ENCODE data around the gene MSS51. TPM values are rescaled to one million over a fixed set of nuclear protein-coding genes. Genes with fewer than 3 reads are reported as not detected.

MSS51 gene
- total RNA-seq, 1 donor: 2.2 TPM

GRCh38 chr10:73459683-73460314 is 26.4 kb upstream of the MSS51 start:
- Histone ChIP-seq H3K27ac (ENCODE audit: low read depth, low read length) (no peak overlapping the region), H3K4me3 (ENCODE audit: insufficient read depth, low read length) (no peak overlapping the region), H3K36me3 (ENCODE audit: insufficient read depth, low read length) (peaks cover 46% of the 10 kb centered on the region), H3K27me3 (ENCODE audit: insufficient read depth, low read length) (no peaks in the 10 kb centered on the region), H3K4me2 (ENCODE audit: insufficient read depth, low read length) (no peak overlapping the region), H3K9me3 (ENCODE audit: low read depth, low read length) (no peaks in the 10 kb centered on the region), H3K79me2 (ENCODE audit: insufficient read depth, low read length) (no peaks in the 10 kb centered on the region), H3K4me1 (ENCODE audit: insufficient read depth, low read length) (no peaks in the 10 kb centered on the region), H4K20me1 (ENCODE audit: insufficient read depth, low read length) (no peaks in the 10 kb centered on the region), H2AFZ (ENCODE audit: low read length) (no peak overlapping the region)
- no peak for TF ChIP-seq CTCF (IDR thresholded peaks at IDR 0.05; ENCODE audit: extremely low read depth, low read depth, low read length)
- DNase-seq (ENCODE audit: insufficient read length, low spot score, missing footprints): no peak

DNA sequence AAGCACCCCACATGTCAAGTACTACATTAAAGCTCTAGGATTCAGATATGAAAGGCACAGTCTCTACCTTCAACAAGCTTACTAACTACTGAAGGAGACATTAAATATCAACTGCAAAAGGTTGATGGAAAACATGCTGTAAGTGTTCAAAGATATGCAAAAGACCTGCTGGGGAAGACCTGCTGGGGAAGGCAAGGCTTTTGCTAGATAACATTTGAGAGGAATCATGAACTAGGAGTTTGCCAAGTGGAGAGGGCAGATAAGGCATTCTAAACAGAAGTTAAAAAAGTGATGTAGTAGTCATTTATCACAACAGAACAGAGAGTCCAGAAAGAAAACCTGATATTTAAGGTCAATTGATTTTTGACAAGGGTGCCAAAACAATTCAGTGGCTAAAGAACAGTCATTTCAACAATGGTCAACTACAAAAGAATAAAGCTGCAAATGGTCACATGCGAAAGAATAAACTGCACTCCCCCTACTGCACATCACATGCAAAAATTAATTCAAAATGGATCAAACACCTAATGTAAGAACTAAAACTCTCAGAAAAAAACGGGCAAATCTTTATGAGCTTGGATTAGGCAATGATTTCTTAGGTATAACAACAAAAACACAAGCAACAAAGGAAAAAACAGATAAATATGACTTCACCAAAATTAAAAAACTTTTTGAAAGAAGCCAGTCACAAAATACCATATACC is 23.0 kb upstream of the MSS51 start:
- H3K27me3 ChIP-seq (ENCODE audit: insufficient read depth, low read length): no peaks in the 10 kb centered on the region
- DNase-seq (ENCODE audit: insufficient read length, low spot score, missing footprints): no peak
- TF ChIP-seq CTCF (IDR thresholded peaks at IDR 0.05; ENCODE audit: extremely low read depth, low read depth, low read length): no peak

DNA sequence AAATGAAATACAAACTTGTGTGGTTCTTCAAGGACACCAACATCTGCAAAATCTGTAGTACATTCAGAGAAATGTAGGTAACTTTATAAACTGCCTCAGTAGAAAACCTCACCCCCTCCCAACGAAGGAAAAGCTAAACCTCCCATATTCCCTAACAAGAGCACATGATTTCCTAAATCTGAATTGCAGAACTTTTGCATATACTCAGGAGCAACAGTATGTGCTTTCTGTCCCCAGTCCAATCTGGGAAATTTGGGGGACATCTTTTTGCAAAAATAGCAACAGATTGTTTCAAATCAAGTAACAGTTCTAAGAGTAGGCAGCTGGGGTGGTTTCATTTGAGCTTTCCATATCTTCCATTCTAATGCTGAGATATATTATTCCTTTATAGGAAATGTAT is 15.8 kb upstream of the MSS51 start:
- Histone ChIP-seq H3K36me3 (ENCODE audit: insufficient read depth, low read length) (peaks cover 32% of the 10 kb centered on the region), H3K4me1 (ENCODE audit: insufficient read depth, low read length) (no peaks in the 10 kb centered on the region), H3K27ac (ENCODE audit: low read depth, low read length) (no peak overlapping the region), H2AFZ (ENCODE audit: low read length) (no peak overlapping the region), H3K4me2 (ENCODE audit: insufficient read depth, low read length) (no peak overlapping the region), H3K4me3 (ENCODE audit: insufficient read depth, low read length) (no peak overlapping the region), H3K27me3 (ENCODE audit: insufficient read depth, low read length) (no peaks in the 10 kb centered on the region), H4K20me1 (ENCODE audit: insufficient read depth, low read length) (no peaks in the 10 kb centered on the region), H3K9me3 (ENCODE audit: low read depth, low read length) (no peaks in the 10 kb centered on the region), H3K79me2 (ENCODE audit: insufficient read depth, low read length) (no peaks in the 10 kb centered on the region)
- no peak for TF ChIP-seq CTCF (IDR thresholded peaks at IDR 0.05; ENCODE audit: extremely low read depth, low read depth, low read length)
- peak; percentile 47 for DNase-seq (ENCODE audit: insufficient read length, low spot score, missing footprints)

More for the DNA sequence above, 23.0 kb upstream of the MSS51 start:
- Histone ChIP-seq H3K4me1 (ENCODE audit: insufficient read depth, low read length) (no peaks in the 10 kb centered on the region), H3K79me2 (ENCODE audit: insufficient read depth, low read length) (no peaks in the 10 kb centered on the region), H4K20me1 (ENCODE audit: insufficient read depth, low read length) (no peaks in the 10 kb centered on the region), H3K4me2 (ENCODE audit: insufficient read depth, low read length) (no peak overlapping the region), H3K36me3 (ENCODE audit: insufficient read depth, low read length) (peaks cover 41% of the 10 kb centered on the region), H2AFZ (ENCODE audit: low read length) (no peak overlapping the region), H3K4me3 (ENCODE audit: insufficient read depth, low read length) (no peak overlapping the region), H3K9me3 (ENCODE audit: low read depth, low read length) (no peaks in the 10 kb centered on the region), H3K27ac (ENCODE audit: low read depth, low read length) (no peak overlapping the region)

DNA sequence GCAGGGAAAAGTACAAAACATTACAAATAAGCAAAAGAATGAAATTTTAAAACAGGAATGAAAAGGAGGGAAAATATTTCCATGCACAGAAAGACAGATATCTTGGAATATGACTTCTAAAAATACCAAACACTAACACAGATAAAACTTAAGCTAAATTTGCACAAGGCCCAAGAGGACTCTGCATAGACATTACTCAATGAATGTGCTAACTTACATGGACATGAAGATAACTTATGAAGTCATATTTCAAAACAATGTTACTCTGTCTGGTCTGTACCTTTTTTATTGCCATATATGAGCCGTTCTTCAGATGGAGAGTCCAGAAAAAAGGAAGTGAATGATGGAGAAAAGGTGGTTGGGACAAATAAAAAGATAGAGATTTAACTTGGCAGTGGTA is 15.0 kb upstream of the MSS51 start:
- Histone ChIP-seq H3K79me2 (ENCODE audit: insufficient read depth, low read length) (no peaks in the 10 kb centered on the region), H3K27me3 (ENCODE audit: insufficient read depth, low read length) (no peaks in the 10 kb centered on the region), H3K4me3 (ENCODE audit: insufficient read depth, low read length) (no peak overlapping the region), H3K36me3 (ENCODE audit: insufficient read depth, low read length) (peaks cover 27% of the 10 kb centered on the region), H3K4me2 (ENCODE audit: insufficient read depth, low read length) (no peak overlapping the region), H3K27ac (ENCODE audit: low read depth, low read length) (no peak overlapping the region), H2AFZ (ENCODE audit: low read length) (no peak overlapping the region), H4K20me1 (ENCODE audit: insufficient read depth, low read length) (no peaks in the 10 kb centered on the region), H3K4me1 (ENCODE audit: insufficient read depth, low read length) (no peaks in the 10 kb centered on the region), H3K9me3 (ENCODE audit: low read depth, low read length) (no peaks in the 10 kb centered on the region)
- TF ChIP-seq CTCF (IDR thresholded peaks at IDR 0.05; ENCODE audit: extremely low read depth, low read depth, low read length): no peak
- DNase-seq (ENCODE audit: insufficient read length, low spot score, missing footprints): no peak

Measured in osteoblast (primary cell).